NCI-H524 (cell line): ENCODE results near the gene RPH3AL.
"Not testable (repeated sequence)": the region's sequence is repeated elsewhere in the genome, so short reads cannot be mapped to it uniquely, and the experiment has no call there.

Experiments
- DNase-seq, 2 experiments: peaks; one replicate each; lab custom pipeline; 2025; lab: John Stamatoyannopoulos, UW

Gene RPH3AL

GRCh38 chr17:200586-200985 lies 152.0 kb downstream of the RPH3AL start:
- no peak for DNase-seq

DNA sequence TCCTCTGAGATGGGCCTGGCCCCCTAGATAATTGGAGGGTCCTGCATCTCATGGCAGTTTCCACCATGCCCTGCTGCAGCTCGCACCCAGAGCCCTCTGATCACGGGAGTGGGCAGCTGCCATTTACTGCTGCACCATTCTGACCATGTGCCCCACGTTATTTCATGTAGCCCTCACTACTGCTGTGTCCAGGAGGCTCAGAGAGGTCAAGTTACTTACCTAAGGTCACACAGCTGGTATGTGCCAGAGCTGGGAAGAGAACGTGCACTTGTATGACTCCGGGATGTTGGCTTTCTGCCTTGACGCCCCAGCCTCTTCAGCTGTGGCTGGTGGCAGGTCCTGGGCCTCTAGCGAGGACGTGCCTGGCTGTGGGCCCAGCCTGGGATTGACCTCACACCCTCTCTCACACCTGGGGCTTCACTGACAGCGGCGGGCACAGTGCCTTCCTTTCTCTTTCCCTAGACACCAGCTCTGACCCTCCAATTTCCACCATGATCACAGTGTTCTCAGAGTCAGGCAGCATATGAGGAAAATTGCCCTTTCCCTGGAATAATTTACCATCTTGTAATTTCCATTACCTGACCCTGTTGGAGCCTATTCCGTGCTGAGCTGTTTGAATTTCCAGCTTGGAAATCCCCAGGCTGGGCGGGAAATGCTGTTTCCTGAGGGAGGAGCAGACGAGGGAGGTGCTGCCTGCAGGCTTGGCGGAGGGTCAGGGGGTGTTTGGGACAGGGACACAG lies 152.6 kb downstream of the RPH3AL start:
- DNase-seq, result no peak

GRCh38 chr17:199191-199604 lies 153.4 kb downstream of the RPH3AL start:
- no peak for DNase-seq

- not testable (repeated sequence) for DNase-seq
Observed at GRCh38 chr17:198225-198624, 154.4 kb downstream of the RPH3AL start.

- DNase-seq, result no peak
Observed at GRCh38 chr17:197352-197751, 155.3 kb downstream of the RPH3AL start.

DNA sequence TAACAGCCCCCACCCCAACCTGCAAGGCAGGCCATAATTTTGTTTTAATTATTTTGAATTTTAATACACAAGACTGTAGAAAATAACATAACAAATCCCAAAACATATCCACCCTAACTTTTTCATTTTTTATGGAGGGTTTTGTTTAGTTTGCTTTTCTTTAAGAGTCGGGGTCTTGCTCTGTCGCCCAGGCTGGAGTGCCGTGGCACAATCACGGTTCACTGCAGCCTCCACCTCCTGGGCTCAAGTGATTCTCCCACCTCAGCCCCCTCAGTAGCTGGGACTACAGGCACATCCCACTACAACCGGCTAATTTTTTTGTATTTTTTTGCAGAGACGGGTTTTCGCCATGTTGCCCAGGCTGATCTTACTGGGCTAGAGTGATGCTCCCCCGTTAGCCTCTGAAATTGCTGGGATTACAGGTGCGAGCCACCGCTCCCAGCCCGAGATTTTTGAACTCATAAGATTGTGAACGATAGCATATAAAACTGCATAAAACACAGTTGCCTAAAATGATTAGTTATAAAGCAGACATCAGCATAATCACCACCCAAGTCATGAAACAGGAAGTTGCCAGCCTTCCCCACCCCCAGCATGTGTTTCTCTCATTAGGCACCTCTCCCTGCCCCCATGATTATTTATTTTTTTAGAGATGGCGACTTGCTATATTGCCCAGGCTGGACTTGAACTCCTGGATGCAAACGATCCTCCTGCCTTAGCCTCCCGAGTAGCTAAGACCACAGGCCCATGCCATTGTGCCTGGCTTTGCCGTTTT lies 157.6 kb downstream of the RPH3AL start:
- DNase-seq, result no peak

GRCh38 chr17:193841-194806 lies 158.5 kb downstream of the RPH3AL start:
- peak; percentile 15 to 62 for DNase-seq

GRCh38 chr17:193426-193810 lies 159.2 kb downstream of the RPH3AL start:
- DNase-seq, result no peak

- no peak for DNase-seq
Observed at GRCh38 chr17:192666-193425, 159.8 kb downstream of the RPH3AL start.

GRCh38 chr17:189444-189843 lies 163.2 kb downstream of the RPH3AL start:
- no peak for DNase-seq

GRCh38 chr17:187130-187529 lies 165.5 kb downstream of the RPH3AL start:
- peak in 1 of 2 experiments; percentile 64 for DNase-seq

DNA sequence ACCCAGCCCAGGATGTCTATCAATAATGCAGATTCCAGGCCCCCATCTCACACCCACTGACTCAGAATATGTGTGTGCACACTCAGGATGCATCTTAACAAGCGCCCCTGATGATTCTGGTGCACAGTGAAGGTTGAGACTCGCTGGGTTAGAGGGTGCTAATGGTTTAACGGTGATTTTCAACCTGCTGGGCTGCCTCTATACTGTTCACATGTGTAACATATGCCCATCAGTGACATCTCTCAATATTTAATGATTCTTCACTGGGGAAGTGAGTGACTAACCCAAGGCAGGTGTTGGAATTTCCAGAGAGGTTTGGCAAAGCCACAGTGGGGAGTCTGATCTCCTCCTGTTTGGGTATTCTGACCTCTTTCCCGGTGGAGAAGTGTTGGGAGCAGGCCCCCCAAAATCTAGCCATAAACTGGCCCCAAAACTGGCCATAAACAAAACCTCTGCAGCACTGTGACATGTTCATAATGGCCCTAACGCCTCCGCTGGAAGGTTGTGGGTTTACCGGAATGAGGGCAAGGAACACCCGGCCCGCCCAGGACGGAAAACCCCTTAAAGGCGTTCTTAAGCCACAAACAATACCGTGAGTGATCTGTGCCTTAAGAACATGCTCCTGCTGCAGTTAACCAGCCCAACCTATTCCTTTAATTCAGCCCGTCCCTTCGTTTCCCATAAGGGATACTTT lies 167.0 kb downstream of the RPH3AL start:
- no peak for DNase-seq

DNA sequence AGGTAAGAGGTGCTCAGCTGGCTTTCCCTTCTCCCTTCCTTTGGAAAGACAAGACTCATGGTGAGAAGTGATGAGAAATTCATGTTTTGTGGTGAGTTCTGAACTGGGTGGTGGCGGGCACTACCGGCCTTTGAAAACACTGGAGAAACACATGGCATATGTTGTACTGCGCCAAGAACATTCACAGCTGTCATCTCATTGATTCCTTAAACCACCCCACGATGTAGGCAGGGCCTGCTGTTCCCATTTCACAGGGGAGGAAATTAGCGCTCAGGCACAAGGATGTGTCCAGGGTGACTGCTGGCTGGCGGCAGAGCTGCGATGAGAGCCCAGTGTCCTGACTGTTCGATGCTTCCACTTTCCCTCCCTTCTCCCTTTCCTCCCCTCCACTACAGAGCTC lies 169.6 kb downstream of the RPH3AL start:
- DNase-seq, result peak; percentile 48 to 67

GRCh38 chr17:182050-182751 lies 170.4 kb downstream of the RPH3AL start:
- DNase-seq, result peak in 1 of 2 experiments; percentile 29

GRCh38 chr17:181245-182049 lies 171.2 kb downstream of the RPH3AL start, which contains the start of gene DOC2B:
TSS of gene DOC2B (minus strand) at chr17:181650. CDS start at chr17:181479, 171 bp downstream.
- no peak for DNase-seq

DNA sequence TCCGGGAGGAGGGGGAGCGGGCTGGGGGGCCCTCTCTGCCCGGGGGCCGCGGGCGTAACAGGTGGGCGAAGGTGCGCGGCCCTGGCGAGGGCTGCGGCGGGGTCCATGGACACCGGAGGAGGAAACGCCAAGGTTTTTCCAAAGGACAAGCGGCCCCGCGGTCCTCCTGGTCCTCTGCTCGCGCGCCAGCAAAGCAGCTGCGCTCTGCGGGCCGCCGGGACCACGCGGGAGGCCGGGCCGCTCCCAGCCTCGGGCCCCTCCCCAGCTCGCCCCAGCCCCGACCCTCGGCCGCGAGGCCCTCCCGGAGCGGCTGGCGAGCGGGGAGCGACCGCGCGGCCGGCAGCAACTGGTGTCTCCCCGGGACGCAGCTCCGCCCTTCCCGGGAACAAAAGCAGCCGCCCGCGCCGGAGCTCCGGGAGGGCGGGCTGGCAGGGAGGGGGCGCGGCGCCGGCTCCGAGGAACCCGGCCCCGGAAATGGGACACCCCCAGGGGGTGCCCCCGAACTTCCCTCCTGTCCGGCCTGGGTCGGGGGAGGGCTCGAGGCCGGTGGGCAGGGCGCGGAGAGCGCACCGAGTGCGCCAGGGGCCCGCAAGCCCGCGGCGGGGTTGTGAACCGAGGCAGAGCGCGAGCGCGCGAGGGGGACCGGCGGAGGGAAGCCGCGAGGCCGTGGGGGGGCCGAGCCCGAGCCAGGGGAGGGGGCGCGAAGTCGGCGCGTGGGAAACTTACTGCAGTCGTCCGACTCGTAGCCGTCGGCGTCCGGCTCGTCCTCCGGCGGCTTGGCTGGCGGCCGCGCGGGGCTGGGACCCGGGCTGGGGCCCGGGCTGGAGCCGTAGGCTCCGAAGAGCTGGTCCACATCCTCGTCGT lies 172.0 kb downstream of the RPH3AL start:
- DNase-seq, result no peak

DNA sequence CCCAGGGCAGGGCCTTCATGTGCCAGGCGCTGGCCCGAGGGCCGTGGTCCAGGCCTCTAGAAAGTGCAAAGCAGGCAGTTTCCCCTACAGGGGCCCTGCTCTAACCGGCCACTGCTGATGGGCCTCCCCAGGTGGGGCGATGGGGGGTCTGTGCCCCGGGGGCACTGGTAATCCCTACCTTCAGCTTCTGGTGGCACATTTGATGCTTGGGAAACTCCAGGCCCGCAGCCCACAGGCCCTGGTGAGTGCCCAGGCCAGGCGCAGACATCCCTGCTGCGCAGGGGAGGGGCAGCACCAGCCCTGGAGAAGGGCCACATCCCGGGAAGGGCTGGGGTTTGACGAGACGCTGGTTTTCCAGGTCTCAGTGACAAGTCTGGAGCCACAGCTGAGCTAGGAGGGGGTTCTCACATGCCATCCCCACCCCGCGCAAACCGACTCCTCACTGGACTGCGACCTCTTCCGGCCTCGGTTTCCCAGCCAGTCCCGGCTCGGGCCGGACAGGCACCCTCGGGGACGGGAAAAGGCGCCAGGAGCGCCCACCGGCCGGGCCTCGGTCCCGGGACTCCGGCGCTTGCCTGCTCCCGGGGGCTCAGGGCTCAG lies 172.7 kb downstream of the RPH3AL start:
- no peak for DNase-seq

GRCh38 chr17:179066-179432 lies 173.6 kb downstream of the RPH3AL start:
- DNase-seq, result no peak
